K562 (cell line): ENCODE measurements around the gene PHKB. TPM values are rescaled to one million over a fixed set of nuclear protein-coding genes. Genes with fewer than 3 reads are reported as not detected.

Experiments used
- CSDE1 ChIP-seq, 2 experiments: fragments of 450-650 bp; IDR thresholded peaks; 2 replicates each; pipeline ENCODE4 v1.6.1; 2016; ENCODE audit warnings: mild to moderate bottlenecking in 1 of 2
- ETV5 ChIP-seq: sonication (generic); formaldehyde crosslinking; IDR thresholded peaks from 2 replicates; pipeline ENCODE4 v1.4.0; 2020; ENCODE audit warnings: low read depth, mild to moderate bottlenecking, missing genetic modification reagents
- GTF2E2 ChIP-seq: fragments of 200-800 bp; sonication (Bioruptor generic); IDR thresholded peaks from 2 replicates; pipeline ENCODE4 v1.6.1; 2016; ENCODE audit warnings: missing genetic modification characterization, missing compliant biosample characterization
- HCFC1 ChIP-seq: IDR thresholded peaks from 2 replicates; pipeline ENCODE4 v1.6.1; 2012; ENCODE audit warnings: low read depth, low read length, improper control_type of control experiment
- KLF1 ChIP-seq: fragments of 450-650 bp; IDR thresholded peaks from 2 replicates; pipeline ENCODE4 v1.6.1; 2016; ENCODE audit warnings: missing genetic modification characterization, missing compliant biosample characterization
- KLF13 ChIP-seq: fragments of 450-650 bp; IDR thresholded peaks from 2 replicates; pipeline ENCODE4 v1.6.1; 2016; ENCODE audit warnings: missing genetic modification characterization, low read depth, mild to moderate bottlenecking, missing compliant biosample characterization, moderate library complexity, borderline replicate concordance
- MEF2A ChIP-seq: IDR thresholded peaks from 2 replicates; pipeline ENCODE4 v1.6.1; 2011; ENCODE audit warnings: low read depth, mild to moderate bottlenecking, low read length, moderate library complexity; ENCODE audit not compliant: control insufficient read depth
- MEIS2 ChIP-seq: fragments of 450-650 bp; IDR thresholded peaks from 2 replicates; pipeline ENCODE4 v1.6.1; 2014; ENCODE audit warnings: mild to moderate bottlenecking; ENCODE audit not compliant: partially characterized antibody
- NR2F6 ChIP-seq: fragments of 450-650 bp; formaldehyde crosslinking; IDR thresholded peaks from 2 replicates; pipeline ENCODE4 v1.4.0; 2020; ENCODE audit warnings: mild to moderate bottlenecking
- TBP ChIP-seq: optimal IDR thresholded peaks from 2 replicates; pipeline ENCODE3; 2011; ENCODE audit warnings: low read depth, low read length, improper control_type of control experiment
- ZNF583 ChIP-seq: fragments of 250-450 bp; sonication (Bioruptor Pico); IDR thresholded peaks from 2 replicates; pipeline ENCODE4 v1.4.0; 2020
- polyA plus RNA-seq, 8 experiments: library from polyadenylated mRNA; depleted of rRNA in 4 of 8; stranded (reverse) in 5 of 8; unstranded in 3 of 8; fragments of >200 nt; fragmentation: Nextera tagmentation in 2 of 8; fragmentation: Illumina TruSeq in 1 of 8; extraction: Ambion mirVana in 2 of 8; extraction: Trizol in 1 of 8; gene quantifications; 2 replicates each; pipeline versions ENCODE4 v1.2.1 to v1.2.3, GENCODE V29; 2011 to 2014; ENCODE audit warnings: inconsistent platforms in 1 of 8, missing spikeins in 1 of 8
- total RNA-seq, 7 experiments: library from RNA; depleted of rRNA in 6 of 7; stranded (reverse); fragments of >200 nt in 6 of 7; fragmentation: Illumina TruSeq in 2 of 7; extraction: Trizol in 2 of 7; gene quantifications; 2 replicates each; pipeline versions ENCODE4 v1.2.1 to v1.2.3, GENCODE V29; 2011 to 2021; ENCODE audit warnings: low replicate concordance in 1 of 7
- TF ChIP-seq, protein P1 (sequence below), 2 experiments: fragments of 450-650 bp; conservative IDR thresholded peaks; 2 replicates each; pipeline ENCODE4 v1.6.1; 2017; ENCODE audit warnings: mild to moderate bottlenecking in 2 of 2, moderate library complexity in 2 of 2
- TF ChIP-seq, protein P2 (sequence below): sonication (generic); formaldehyde crosslinking; IDR thresholded peaks from 2 replicates; pipeline ENCODE4 v1.5.0; 2020; ENCODE audit warnings: missing genetic modification reagents
- TF ChIP-seq, protein P3 (sequence below): fragments of 450-650 bp; IDR thresholded peaks from 2 replicates; pipeline ENCODE4 v1.6.1; 2016; ENCODE audit warnings: mild to moderate bottlenecking, moderate library complexity
- TF ChIP-seq, protein P4 (sequence below): sonication (generic); formaldehyde crosslinking; IDR thresholded peaks from 2 replicates; pipeline ENCODE4 v1.8.0; 2022; ENCODE audit warnings: mild to moderate bottlenecking, missing genetic modification reagents

Gene PHKB
- total and polyA plus RNA-seq, 9 of the 15 experiments (the other 6 are each of a cell fraction or from before 2014, with no cell fraction given) = 24.7 to 92.3 (median 67.0) TPM

DNA sequence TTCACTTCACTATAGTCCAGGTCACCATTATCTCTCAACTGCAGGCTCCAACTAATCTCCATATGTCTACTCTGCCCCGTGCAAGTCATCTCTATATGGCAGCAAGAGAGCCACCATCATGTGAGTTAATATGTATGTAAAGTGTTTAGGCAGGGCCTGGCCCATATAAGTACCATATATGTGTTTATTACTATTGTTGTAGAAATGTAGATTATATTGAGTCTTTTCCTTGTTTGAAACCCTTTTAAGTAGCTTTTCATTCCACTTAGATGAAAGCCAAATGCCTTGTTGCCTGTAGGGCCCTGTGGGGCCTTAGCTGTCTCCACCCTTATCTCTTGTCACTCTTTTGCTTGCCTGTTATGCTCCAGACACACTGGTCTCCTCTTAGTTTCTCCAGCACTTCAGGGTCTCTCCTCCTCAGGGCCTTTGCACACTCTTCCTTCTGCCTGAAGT is 164.0 kb downstream of the PHKB start (continued):
- TF ChIP-seq, protein P1, sequence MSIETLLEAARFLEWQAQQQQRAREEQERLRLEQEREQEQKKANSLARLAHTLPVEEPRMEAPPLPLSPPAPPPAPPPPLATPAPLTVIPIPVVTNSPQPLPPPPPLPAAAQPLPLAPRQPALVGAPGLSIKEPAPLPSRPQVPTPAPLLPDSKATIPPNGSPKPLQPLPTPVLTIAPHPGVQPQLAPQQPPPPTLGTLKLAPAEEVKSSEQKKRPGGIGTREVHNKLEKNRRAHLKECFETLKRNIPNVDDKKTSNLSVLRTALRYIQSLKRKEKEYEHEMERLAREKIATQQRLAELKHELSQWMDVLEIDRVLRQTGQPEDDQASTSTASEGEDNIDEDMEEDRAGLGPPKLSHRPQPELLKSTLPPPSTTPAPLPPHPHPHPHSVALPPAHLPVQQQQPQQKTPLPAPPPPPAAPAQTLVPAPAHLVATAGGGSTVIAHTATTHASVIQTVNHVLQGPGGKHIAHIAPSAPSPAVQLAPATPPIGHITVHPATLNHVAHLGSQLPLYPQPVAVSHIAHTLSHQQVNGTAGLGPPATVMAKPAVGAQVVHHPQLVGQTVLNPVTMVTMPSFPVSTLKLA (conservative IDR thresholded peaks at IDR 0.05) = peak in 1 of 2 experiments; percentile 59; a peak in 3 of 4 replicates
- TF ChIP-seq CSDE1 (IDR thresholded peaks at IDR 0.05) (no peak), NR2F6 (no peak), MEIS2 (peak; percentile 79), KLF13 (no peak), ETV5 (CRISPR knock-in tag) (no peak), GTF2E2 (tag) (no peak), MEF2A (no peak), TBP (peak; percentile 23), KLF1 (tag) (no peak), HCFC1 (no peak), ZNF583 (peak; percentile 34; the same call in 1 of the 2 replicates)
- TF ChIP-seq, protein P2, sequence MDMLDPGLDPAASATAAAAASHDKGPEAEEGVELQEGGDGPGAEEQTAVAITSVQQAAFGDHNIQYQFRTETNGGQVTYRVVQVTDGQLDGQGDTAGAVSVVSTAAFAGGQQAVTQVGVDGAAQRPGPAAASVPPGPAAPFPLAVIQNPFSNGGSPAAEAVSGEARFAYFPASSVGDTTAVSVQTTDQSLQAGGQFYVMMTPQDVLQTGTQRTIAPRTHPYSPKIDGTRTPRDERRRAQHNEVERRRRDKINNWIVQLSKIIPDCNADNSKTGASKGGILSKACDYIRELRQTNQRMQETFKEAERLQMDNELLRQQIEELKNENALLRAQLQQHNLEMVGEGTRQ = no peak
- TF ChIP-seq, protein P3, sequence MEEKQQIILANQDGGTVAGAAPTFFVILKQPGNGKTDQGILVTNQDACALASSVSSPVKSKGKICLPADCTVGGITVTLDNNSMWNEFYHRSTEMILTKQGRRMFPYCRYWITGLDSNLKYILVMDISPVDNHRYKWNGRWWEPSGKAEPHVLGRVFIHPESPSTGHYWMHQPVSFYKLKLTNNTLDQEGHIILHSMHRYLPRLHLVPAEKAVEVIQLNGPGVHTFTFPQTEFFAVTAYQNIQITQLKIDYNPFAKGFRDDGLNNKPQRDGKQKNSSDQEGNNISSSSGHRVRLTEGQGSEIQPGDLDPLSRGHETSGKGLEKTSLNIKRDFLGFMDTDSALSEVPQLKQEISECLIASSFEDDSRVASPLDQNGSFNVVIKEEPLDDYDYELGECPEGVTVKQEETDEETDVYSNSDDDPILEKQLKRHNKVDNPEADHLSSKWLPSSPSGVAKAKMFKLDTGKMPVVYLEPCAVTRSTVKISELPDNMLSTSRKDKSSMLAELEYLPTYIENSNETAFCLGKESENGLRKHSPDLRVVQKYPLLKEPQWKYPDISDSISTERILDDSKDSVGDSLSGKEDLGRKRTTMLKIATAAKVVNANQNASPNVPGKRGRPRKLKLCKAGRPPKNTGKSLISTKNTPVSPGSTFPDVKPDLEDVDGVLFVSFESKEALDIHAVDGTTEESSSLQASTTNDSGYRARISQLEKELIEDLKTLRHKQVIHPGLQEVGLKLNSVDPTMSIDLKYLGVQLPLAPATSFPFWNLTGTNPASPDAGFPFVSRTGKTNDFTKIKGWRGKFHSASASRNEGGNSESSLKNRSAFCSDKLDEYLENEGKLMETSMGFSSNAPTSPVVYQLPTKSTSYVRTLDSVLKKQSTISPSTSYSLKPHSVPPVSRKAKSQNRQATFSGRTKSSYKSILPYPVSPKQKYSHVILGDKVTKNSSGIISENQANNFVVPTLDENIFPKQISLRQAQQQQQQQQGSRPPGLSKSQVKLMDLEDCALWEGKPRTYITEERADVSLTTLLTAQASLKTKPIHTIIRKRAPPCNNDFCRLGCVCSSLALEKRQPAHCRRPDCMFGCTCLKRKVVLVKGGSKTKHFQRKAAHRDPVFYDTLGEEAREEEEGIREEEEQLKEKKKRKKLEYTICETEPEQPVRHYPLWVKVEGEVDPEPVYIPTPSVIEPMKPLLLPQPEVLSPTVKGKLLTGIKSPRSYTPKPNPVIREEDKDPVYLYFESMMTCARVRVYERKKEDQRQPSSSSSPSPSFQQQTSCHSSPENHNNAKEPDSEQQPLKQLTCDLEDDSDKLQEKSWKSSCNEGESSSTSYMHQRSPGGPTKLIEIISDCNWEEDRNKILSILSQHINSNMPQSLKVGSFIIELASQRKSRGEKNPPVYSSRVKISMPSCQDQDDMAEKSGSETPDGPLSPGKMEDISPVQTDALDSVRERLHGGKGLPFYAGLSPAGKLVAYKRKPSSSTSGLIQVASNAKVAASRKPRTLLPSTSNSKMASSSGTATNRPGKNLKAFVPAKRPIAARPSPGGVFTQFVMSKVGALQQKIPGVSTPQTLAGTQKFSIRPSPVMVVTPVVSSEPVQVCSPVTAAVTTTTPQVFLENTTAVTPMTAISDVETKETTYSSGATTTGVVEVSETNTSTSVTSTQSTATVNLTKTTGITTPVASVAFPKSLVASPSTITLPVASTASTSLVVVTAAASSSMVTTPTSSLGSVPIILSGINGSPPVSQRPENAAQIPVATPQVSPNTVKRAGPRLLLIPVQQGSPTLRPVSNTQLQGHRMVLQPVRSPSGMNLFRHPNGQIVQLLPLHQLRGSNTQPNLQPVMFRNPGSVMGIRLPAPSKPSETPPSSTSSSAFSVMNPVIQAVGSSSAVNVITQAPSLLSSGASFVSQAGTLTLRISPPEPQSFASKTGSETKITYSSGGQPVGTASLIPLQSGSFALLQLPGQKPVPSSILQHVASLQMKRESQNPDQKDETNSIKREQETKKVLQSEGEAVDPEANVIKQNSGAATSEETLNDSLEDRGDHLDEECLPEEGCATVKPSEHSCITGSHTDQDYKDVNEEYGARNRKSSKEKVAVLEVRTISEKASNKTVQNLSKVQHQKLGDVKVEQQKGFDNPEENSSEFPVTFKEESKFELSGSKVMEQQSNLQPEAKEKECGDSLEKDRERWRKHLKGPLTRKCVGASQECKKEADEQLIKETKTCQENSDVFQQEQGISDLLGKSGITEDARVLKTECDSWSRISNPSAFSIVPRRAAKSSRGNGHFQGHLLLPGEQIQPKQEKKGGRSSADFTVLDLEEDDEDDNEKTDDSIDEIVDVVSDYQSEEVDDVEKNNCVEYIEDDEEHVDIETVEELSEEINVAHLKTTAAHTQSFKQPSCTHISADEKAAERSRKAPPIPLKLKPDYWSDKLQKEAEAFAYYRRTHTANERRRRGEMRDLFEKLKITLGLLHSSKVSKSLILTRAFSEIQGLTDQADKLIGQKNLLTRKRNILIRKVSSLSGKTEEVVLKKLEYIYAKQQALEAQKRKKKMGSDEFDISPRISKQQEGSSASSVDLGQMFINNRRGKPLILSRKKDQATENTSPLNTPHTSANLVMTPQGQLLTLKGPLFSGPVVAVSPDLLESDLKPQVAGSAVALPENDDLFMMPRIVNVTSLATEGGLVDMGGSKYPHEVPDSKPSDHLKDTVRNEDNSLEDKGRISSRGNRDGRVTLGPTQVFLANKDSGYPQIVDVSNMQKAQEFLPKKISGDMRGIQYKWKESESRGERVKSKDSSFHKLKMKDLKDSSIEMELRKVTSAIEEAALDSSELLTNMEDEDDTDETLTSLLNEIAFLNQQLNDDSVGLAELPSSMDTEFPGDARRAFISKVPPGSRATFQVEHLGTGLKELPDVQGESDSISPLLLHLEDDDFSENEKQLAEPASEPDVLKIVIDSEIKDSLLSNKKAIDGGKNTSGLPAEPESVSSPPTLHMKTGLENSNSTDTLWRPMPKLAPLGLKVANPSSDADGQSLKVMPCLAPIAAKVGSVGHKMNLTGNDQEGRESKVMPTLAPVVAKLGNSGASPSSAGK = peak; percentile 63
- TF ChIP-seq, protein P4, sequence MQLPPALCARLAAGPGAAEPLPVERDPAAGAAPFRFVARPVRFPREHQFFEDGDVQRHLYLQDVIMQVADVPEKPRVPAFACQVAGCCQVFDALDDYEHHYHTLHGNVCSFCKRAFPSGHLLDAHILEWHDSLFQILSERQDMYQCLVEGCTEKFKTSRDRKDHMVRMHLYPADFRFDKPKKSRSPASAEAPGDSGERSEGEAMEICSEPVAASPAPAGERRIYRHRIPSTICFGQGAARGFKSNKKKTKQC (CRISPR knock-in tag) = no peak
